B cell (primary cell): ENCODE data around the gene TRAF5. TPM values are rescaled to one million over a fixed set of nuclear protein-coding genes. Genes with fewer than 3 reads are reported as not detected.
"Not testable (repeated sequence)": the region's sequence is repeated elsewhere in the genome, so short reads cannot be mapped to it uniquely, and the experiment has no call there.

Experiments
- ATAC-seq: fragments of 200-7000 bp; cut with Tn5 transposase; one replicate; pipeline ENCODE4 v1.10.0; 2021; ENCODE audit warnings: low read depth, mild to moderate bottlenecking, moderate number of reproducible peaks, moderate library complexity
- CTCF ChIA-PET: fragments of 350-600 bp; sonication (Branson Sonifier 250); formaldehyde crosslinking; loops from one replicate; lab custom pipeline; 2021; ENCODE audit warnings: antibody characterized with exemption, inconsistent platforms; lab: Charles Lee
- POLR2A ChIA-PET: fragments of 350-600 bp; sonication (Branson Sonifier 250); formaldehyde crosslinking; loops from one replicate; lab custom pipeline; 2021; ENCODE audit warnings: antibody characterized with exemption; lab: Charles Lee
- DNase-seq: peaks from one replicate; pipeline ENCODE4 v3.0.0; 2013
- H2AFZ ChIP-seq: 2 replicates; pipeline ENCODE4 v1.6.1; 2012; ENCODE audit warnings: mild to moderate bottlenecking, low read depth, low read length; ENCODE audit not compliant: insufficient read depth, poor library complexity, severe bottlenecking
- H3K27ac ChIP-seq, 2 donors: 1 replicate in 1 of 2; 2 replicates in 1 of 2; pipeline ENCODE4 v1.5.1; 2012 to 2013; ENCODE audit warnings: low read length in 2 of 2, mild to moderate bottlenecking in 2 of 2, moderate library complexity in 1 of 2
- H3K27me3 ChIP-seq, 4 experiments: fragments of 200-600 bp in 1 of 4; sonication (generic) in 1 of 4; replicated peaks in 1 of 4; 1 replicate in 2 of 4; 2 replicates in 2 of 4; pipeline versions ENCODE4 v1.6.1 to v1.7.0; 2013 to 2016; ENCODE audit warnings: low read length in 3 of 4, mild to moderate bottlenecking in 2 of 4, mixed read lengths in 1 of 4, moderate library complexity in 1 of 4; ENCODE audit not compliant: insufficient read depth in 4 of 4, control insufficient read depth in 3 of 4; ENCODE audit errors: control extremely low read depth in 1 of 4
- H3K36me3 ChIP-seq, 2 experiments: replicated peaks in 1 of 2; 1 replicate in 1 of 2; 2 replicates in 1 of 2; pipeline versions ENCODE4 v1.6.1 to v1.7.1; 2013; ENCODE audit warnings: low read length in 1 of 2; ENCODE audit not compliant: insufficient read depth in 2 of 2, control insufficient read depth in 1 of 2; ENCODE audit errors: control extremely low read depth in 1 of 2, extremely low read depth in 1 of 2
- H3K4me1 ChIP-seq, 2 donors: fragments of 200-600 bp in 1 of 2; sonication (generic) in 1 of 2; 1 replicate in 1 of 2; 2 replicates in 1 of 2; pipeline versions ENCODE4 v1.5.1 to v1.6.1; 2013 to 2017; ENCODE audit warnings: low read length in 2 of 2; ENCODE audit not compliant: control insufficient read depth in 2 of 2, insufficient read depth in 2 of 2
- H3K4me2 ChIP-seq: replicated peaks from 2 replicates; pipeline ENCODE3; 2012; ENCODE audit warnings: mild to moderate bottlenecking, low read depth, low read length; ENCODE audit not compliant: poor library complexity, severe bottlenecking
- H3K4me3 ChIP-seq, 5 experiments: fragments of 200-600 bp in 1 of 5; sonication (generic) in 1 of 5; 1 replicate in 3 of 5; 2 replicates in 2 of 5; pipeline versions ENCODE4 v1.5.1 to v1.7.0; 2011 to 2016; ENCODE audit warnings: low read length in 4 of 5, mild to moderate bottlenecking in 4 of 5, low read depth in 2 of 5, control low read depth in 1 of 5, moderate library complexity in 1 of 5; ENCODE audit not compliant: insufficient read depth in 1 of 5; ENCODE audit errors: control extremely low read depth in 1 of 5, extremely low read depth in 1 of 5
- H3K79me2 ChIP-seq: fragments of 200-600 bp; sonication (generic); one replicate; pipeline ENCODE4 v1.6.0; 2016; ENCODE audit warnings: low read length; ENCODE audit not compliant: control insufficient read depth, insufficient read depth
- H3K9ac ChIP-seq: fragments of 200-600 bp; sonication (generic); 2 replicates; pipeline ENCODE4 v1.6.1; 2017; ENCODE audit warnings: mild to moderate bottlenecking, low read length, moderate library complexity
- H3K9me3 ChIP-seq, 3 donors: one replicate each; pipeline versions ENCODE4 v1.6.1 to v1.7.1; 2013; ENCODE audit warnings: low read length in 2 of 3; ENCODE audit not compliant: control insufficient read depth in 2 of 3, insufficient read depth in 1 of 3; ENCODE audit errors: control extremely low read depth in 1 of 3
- H4K20me1 ChIP-seq: 2 replicates; pipeline ENCODE4 v1.6.0; 2012; ENCODE audit warnings: mild to moderate bottlenecking, low read length; ENCODE audit not compliant: insufficient read depth, control insufficient read depth, poor library complexity, severe bottlenecking
- H3K27ac Mint-ChIP-seq: one replicate; pipeline ENCODE4 v1.8.0; 2021; ENCODE audit warnings: mixed read lengths
- H3K27me3 Mint-ChIP-seq: one replicate; pipeline ENCODE4 v1.8.0; 2021; ENCODE audit warnings: mixed read lengths
- H3K4me1 Mint-ChIP-seq: one replicate; pipeline ENCODE4 v1.8.0; 2021; ENCODE audit warnings: mixed read lengths
- H3K4me3 Mint-ChIP-seq: one replicate; pipeline ENCODE4 v1.8.0; 2021; ENCODE audit warnings: mixed read lengths
- H3K9me3 Mint-ChIP-seq: one replicate; pipeline ENCODE4 v1.8.0; 2022; ENCODE audit warnings: mixed read lengths; ENCODE audit not compliant: insufficient read depth
- CTCF ChIP-seq: fragments of 200-600 bp; IDR thresholded peaks from one replicate; pipeline ENCODE4 v1.8.0; 2022; ENCODE audit warnings: antibody characterized with exemption, mild to moderate bottlenecking
- WGBS: methylation state at CpG from one replicate; pipeline ENCODE4 v1.1.5; 2013; ENCODE audit warnings: missing lambda C conversion rate; ENCODE audit not compliant: insufficient coverage; 5-methylcytosine and 5-hydroxymethylcytosine counted together
- intact Hi-C: fragments of 100-400 bp; cut with micrococcal nuclease; formaldehyde crosslinking; loops from one replicate; pipeline ENCODE4 v1.10.0; 2022
- polyA plus RNA-seq: library from polyadenylated mRNA; depleted of rRNA; stranded (reverse); fragments of >200 nt; gene quantifications from 2 replicates; pipeline ENCODE4 v1.2.3, GENCODE V29; 2012
- total RNA-seq, 2 donors: library from RNA; stranded (reverse); fragments of 120-200 nt in 1 of 2; gene quantifications; 1 replicate in 1 of 2; 2 replicates in 1 of 2; pipeline versions ENCODE4 v1.2.3 to v1.2.4, GENCODE V29; 2013 to 2022

The TRAF5 gene
- total and polyA plus RNA-seq, 2 donors (not counting 1 experiment from before 2014, with no cell fraction given): 129 to 143 TPM

GRCh38 chr1:211393203-211393602 is 66.6 kb downstream of the TRAF5 start:
- Histone ChIP-seq H3K9ac (no peak overlapping the region), H2AFZ (no peak overlapping the region), H3K4me1 (no peaks in the 10 kb centered on the region), H3K9me3 (no peaks in the 10 kb centered on the region), H3K36me3 (peaks cover 1 to 10% of the 10 kb centered on the region in 2 experiments), H3K79me2 (no peaks in the 10 kb centered on the region), H3K27ac (no peak overlapping the region), H3K4me3 (no peak overlapping the region), H3K4me2 (no peak overlapping the region), H4K20me1 (no peaks in the 10 kb centered on the region), H3K27me3 (no peaks in the 10 kb centered on the region)
- ChIA-PET CTCF (no interaction called here), POLR2A (no interaction called here)
- ATAC-seq (no peak), DNase-seq (no peak)
- H3K4me3 Mint-ChIP-seq: no peak overlapping the region
- no peak overlapping the region for H3K27ac Mint-ChIP-seq
- intact Hi-C loops: no loop called here
- no peaks in the 10 kb centered on the region for H3K27me3 Mint-ChIP-seq
- WGBS: no CpG with 5 or more reads among the region's 1 CpG
- H3K9me3 Mint-ChIP-seq: no peaks in the 10 kb centered on the region
- no peak for TF ChIP-seq CTCF
- no peaks in the 10 kb centered on the region for H3K4me1 Mint-ChIP-seq

- H3K27ac Mint-ChIP-seq, CTCF ChIA-PET, H4K20me1 ChIP-seq, H3K4me3 Mint-ChIP-seq, H3K79me2 ChIP-seq, ATAC-seq, H3K4me3 ChIP-seq, DNase-seq, H3K27ac ChIP-seq, H3K27me3 ChIP-seq, POLR2A ChIA-PET, H2AFZ ChIP-seq, H3K9me3 Mint-ChIP-seq, H3K27me3 Mint-ChIP-seq, intact Hi-C loops, H3K4me2 ChIP-seq, H3K9ac ChIP-seq, H3K9me3 ChIP-seq: not testable (repeated sequence)
- H3K4me1 Mint-ChIP-seq: peaks cover 16% of the 10 kb centered on the region
- Histone ChIP-seq H3K36me3 (peaks cover 1 to 10% of the 10 kb centered on the region in 2 experiments), H3K4me1 (peaks cover 17% of the 10 kb centered on the region in 2 donors)
- WGBS: 84% methylated on average over 8 of the region's 13 CpGs
Observed at GRCh38 chr1:211398266-211398930, 71.8 kb downstream of the TRAF5 start.

- CTCF ChIA-PET: interaction anchor here (0.7 kb wide), 1 partner anchor 46 kb away, joined by 3 read pairs; no protein-coding TSS in a partner anchor
Observed at GRCh38 chr1:211399851-211400393, 73.3 kb downstream of the TRAF5 start.

More at GRCh38 chr1:211399851-211400393, 73.3 kb downstream of the TRAF5 start:
- peak overlapping the region; percentile 11 for H3K4me3 Mint-ChIP-seq
- intact Hi-C loops, H3K4me2 ChIP-seq, H3K4me3 ChIP-seq, H3K27me3 ChIP-seq, H4K20me1 ChIP-seq, H3K79me2 ChIP-seq, H3K9me3 ChIP-seq, H3K36me3 ChIP-seq, H3K9ac ChIP-seq, ATAC-seq, H3K9me3 Mint-ChIP-seq, H3K27me3 Mint-ChIP-seq, H2AFZ ChIP-seq: not testable (repeated sequence)
- H3K4me1 Mint-ChIP-seq: peaks cover 16% of the 10 kb centered on the region
- WGBS: 93% methylated on average over 6 of the region's 13 CpGs
- Histone ChIP-seq H3K4me1 (peaks cover 17% of the 10 kb centered on the region in 2 donors), H3K27ac (peak overlapping the region; percentile 38 to 53)
- peak; percentile 43 for DNase-seq
- H3K27ac Mint-ChIP-seq: peak overlapping the region; percentile 59
- POLR2A ChIA-PET: interaction anchor here (0.5 kb wide), 1 partner anchor 20 kb away, joined by 3 read pairs; no protein-coding TSS in a partner anchor
